HG02884 (cell line): ENCODE results near the gene IQCF6.
"Not testable (repeated sequence)": the region's sequence is repeated elsewhere in the genome, so short reads cannot be mapped to it uniquely, and the experiment has no call there.

Experiments
- ATAC-seq: cut with Tn5 transposase; IDR thresholded peaks from one replicate; pipeline ENCODE4 v1.9.1; 2021; ENCODE audit warnings: mild to moderate bottlenecking, moderate library complexity; ENCODE audit not compliant: unreplicated experiment

Gene IQCF6

DNA sequence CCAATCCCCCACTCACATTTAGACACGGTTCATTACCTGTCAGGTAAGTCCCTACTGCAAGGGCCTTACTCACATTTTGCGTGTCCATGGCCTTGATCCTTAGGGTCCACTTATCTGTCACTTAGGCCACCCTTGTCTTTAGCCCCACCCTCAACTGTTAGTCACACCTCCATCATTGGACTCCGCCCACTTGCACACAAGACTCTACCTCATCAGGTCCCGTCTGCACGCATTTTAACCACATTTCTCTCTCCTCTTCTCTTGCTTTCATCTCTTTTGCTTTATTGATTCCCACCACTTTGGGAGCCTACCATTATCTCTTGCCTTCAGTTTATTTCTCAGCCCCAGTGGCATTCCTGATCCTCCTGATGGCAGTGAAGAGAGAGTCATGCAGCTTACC, at the start of gene IQCF6:
TSS of gene IQCF6 (minus strand) at position 101 of the 400 bp plus-strand sequence. CDS start at position 88, 13 bp downstream.
- no peak for ATAC-seq

DNA sequence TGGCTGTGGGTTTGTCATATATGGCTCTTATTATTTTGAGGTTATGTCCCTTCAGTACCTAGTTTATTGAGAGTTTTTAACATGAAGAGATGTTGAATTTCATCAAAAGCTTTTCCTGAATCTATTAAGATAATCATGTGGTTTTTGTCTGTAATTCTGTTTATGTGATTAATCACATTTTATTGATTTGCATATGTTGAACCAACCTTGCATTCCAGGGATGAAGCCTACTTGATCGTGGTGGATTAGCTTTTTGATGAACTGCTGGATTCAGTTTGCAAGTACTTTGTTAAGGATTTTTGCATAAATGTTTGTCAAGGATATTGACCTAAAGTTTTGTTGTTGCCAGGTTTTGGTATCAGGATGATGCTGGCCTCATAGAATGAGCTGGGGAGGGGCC, 49.3 kb upstream of the IQCF6 start:
- no peak for ATAC-seq

DNA sequence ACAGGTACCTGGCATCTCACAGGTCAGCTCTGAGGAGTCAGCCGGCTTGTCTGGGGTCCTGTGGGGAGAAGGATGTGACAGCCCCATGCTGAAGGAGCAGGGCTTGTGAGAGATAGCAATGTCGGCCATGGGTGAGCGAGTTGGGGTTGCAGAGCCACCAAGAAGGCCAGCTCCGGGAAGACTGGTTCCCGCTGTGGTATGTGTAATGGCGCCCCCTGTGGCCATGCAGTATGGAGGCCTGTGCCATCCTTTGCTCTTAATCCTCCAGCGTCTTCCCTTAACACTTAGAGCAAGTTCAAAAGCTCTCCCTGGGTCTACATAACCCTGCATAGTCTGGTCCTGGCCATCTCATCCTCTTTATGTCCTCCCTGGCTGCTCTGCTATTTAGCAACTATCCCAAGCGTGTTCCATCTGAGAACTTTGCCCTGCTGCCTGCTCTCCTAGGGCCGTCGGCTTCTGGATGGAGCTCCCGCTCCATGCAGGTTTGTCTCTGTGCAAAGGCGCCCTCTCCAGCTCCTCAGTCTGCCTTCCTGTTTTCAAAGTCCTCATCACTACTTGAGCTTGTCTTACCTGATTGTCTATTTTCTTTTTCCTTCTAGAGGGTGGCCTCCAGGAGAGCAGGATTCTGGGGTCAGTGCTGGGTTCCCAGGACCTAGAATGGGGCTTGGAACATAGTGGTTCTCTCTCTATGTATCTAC, 40.8 kb upstream of the IQCF6 start:
- no peak for ATAC-seq

DNA sequence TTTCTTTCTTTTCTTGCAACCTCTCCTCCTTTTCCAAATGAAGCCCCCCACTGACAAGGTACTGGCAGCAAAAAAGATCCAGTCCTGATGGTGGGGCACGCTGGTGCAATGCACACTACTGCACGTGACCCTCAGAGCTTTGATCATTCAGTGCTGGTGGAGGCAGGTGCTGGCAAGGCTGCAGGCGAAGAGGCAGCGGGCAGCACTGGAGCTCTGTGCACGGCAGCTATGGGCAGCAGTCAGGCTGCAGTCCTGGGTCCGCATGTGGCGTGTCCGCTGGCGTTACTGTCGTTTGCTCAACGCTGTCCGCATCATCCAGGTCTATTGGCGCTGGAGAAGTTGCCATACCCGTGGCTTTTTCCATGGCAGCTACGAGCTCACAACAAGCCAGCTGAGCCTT, 40.1 kb upstream of the IQCF6 start:
- no peak for ATAC-seq

DNA sequence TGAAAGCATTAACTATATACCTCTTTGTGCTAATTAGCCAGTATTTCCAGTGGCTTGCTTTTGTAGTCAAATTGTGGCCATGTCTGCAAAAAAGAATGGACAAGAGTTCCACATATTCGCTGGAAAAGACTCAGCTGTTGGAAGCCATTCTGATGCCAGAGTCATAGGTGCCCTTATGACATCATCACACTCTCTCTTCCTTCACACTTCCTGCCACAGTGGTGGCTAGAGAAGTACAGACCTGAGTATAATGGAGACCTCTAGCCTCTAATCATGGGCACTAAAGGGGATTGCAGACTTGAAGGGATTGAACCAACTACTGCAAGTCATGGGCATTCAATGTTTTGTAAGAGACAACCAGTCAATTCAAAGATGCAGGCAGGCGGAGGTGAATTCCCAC, 38.3 kb upstream of the IQCF6 start:
- ATAC-seq = no peak

DNA sequence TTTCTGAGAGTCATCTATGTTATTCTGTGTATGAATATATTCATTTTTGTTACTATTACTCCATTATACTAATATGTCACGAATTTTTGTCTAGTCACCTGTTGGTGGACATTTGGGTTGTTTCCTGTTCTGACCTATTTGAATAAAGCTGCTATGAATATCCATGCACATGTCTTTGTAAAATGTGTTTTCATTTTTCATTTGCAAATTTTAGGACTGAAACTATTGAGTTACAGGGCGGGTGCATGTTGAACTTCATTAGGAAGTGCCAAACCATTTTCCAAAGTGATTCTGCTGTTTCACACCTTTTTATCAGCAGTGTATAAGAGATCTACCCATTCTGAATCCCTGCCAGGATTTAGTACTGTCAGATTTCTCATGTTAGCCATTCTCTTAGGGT, 37.7 kb upstream of the IQCF6 start:
- ATAC-seq = no peak

DNA sequence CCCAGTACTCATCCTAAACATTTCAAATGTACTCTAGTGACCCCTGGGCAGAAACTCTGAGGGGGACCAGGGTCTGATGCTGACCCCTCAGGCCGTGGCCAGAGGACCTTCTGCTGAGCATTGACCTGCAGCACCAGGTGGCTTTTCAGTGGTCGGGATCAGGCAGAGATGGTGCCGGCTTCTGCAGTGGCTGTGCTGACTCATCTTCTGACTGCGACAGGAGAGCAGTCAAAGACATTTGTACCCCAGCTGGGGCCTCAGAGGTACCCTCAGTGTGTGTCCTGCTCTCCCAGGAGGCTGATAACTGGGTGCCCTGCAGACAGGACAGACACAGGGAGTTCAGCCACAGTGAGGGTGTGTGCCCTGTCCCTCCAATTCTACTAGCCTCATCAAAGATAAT, 36.6 kb upstream of the IQCF6 start:
- no peak for ATAC-seq

DNA sequence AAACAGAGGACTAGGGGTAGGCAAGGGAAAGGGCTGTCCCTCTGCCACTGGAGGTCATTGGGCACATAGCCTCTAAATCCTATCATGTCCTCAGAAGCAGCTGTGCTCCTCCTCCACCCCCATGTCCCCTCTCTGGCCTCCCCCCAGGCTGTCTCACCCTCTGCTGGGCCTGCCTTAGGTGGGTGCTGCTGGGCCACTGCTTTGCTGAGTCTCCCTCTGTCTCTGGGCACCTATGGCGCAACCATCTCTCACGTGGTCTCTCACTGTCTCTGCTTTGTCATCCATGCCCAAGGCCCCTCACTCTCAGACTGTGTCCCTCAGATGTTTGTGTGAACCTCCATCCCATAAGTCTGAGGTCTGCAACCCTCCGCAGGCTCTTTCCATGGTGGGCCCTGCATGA, 35.0 kb upstream of the IQCF6 start:
- ATAC-seq = no peak

DNA sequence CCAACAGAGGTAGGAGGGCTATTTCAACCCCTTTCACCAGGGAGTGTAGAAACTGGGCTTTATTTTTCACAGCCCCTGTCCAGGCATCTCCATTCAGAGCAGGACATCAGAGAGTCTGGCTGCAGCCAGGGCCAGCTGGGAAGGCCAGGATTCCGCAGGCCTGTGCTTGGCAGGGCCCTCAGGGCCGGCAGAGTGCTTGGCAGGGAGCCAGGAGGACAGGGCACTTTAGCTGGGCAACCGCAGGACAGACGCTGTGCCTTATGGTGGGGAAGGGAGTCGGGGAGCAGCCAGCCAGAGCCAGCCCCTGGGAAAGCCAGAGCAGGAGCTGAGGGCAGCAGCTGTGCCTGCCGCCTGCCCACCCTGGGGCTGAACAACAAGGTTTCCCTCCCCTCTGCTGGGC, 34.5 kb upstream of the IQCF6 start:
- no peak for ATAC-seq

DNA sequence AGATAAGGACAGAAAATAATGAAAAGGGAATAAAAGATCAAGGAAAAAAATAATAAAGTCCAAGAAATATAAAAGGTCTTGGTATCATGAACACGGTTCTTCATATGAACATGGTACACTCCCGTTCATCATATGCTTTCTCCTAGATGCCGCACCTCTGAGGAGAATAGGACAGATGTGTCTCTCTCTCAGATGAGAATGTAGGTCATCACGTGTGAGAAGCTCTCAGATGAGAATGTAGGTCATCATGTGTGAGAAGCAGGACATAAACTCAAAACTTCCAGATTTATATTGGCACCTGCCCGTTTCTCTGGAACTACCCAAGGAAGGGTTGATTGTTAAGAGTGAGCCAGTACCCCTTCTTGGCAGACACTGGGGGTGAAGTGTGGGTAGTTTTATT, 29.9 kb upstream of the IQCF6 start:
- no peak for ATAC-seq

DNA sequence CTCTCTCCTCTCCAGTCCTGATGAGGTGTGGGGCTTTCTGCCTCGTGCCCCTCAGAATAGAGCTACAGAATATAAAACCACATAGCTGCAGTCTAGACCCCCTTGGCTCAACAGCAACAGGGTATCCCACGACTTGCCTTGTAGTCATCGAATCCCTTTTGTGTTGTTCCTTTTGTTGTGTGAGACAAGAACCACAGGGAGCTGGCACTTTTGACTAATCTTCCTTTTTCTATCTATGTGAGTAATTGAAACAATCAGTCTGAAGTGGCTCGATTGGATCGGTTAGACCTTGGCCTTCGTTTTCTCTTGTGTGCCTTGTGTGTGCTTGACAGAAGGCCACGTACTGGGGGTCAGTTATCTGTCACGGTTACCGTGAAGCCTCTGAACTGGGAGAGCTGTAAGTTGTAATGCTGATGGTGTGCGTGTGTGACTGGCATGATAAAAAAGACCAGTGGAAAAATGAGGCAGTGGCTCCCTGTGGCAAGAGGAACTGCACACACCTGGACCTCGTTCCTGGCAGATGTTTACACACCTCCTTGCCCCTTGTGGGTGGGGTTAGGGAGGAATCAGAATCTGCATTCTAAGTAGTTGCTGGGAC, 23.2 kb upstream of the IQCF6 start:
- ATAC-seq = no peak

DNA sequence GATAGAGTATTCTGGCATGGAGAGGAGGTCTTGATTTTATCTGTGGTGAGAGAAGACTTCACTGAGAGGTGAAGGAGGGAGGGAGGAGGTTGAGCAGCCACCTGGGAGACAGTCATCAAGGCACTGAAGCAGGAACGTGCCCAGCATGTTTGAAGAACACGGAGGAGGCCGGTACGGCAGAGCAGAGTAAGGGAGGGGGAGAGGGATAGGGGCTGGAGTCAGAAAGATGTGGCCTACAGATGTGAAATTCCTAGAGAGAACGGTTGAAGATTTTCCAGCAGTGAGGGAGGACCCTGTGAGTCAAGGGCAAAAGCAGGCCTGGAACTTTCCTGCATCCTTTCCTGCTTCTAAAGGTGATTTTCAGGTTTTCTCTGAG, 21.7 kb upstream of the IQCF6 start:
- no peak for ATAC-seq

DNA sequence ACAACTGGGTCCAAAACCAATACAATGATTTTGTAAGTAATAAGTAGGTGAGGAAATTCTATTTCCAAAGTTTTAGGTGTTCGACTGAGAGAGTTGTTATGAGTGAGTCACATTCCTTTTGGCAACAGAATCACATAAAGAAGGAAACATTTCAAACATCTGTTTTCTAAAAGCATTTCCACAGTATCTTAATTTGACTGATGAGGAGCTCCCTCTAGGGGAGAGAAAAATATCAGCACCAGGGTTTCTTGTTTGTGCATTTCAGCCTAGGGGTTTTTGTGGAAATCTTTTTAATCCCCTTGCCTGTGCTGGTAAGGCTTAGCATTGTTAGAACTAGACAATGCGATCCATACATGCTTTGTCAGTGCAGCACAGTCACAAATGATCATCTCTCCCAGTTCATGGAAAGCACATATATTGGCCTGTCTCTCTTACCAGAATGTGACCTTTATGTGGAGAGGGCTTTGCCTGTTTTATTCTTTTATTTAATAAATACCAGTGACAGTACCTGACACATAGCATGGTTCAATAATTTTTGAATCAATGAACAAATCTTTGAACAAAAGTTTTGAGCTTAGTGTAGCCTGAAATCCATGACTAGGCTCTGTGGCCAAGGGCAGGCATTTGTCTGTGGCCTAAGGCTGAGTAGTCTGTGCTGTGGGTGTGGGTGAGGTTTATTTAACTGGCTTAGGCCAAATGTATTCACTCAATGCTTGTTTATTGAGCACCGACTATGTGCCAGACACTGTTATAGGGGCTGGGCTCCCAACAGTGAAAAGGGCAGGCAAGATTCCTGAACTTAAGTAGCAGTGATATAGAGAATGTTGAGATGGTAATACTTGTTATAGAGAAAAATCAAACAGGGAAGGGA, 21.1 kb upstream of the IQCF6 start:
- no peak for ATAC-seq

DNA sequence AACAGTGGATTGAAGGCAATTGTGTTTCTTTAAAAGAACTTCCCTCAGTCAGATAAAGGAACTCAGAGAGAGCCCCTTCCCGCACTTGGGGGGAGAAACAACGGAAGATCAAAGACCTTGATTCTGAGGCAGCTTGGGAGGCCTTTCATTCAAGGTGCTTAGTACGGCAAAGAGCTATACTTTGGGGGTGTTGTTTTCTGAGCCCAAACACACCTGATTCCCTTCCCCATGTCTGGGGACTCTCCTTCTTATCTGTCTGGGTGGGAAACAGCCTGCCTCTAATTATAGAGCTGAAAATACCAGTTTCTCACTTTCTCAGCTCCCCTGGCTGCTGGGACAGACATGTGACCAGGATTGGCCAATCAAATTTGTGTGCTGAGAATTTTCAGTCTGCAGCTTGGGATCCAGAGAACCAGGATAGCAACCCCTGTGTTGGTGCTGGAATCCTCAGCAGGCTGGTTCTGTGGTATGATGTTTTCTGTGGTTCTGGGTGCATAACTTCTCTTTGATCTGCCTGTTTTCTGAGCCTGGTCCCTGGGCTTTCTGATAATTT, 19.4 kb upstream of the IQCF6 start:
- ATAC-seq = no peak

DNA sequence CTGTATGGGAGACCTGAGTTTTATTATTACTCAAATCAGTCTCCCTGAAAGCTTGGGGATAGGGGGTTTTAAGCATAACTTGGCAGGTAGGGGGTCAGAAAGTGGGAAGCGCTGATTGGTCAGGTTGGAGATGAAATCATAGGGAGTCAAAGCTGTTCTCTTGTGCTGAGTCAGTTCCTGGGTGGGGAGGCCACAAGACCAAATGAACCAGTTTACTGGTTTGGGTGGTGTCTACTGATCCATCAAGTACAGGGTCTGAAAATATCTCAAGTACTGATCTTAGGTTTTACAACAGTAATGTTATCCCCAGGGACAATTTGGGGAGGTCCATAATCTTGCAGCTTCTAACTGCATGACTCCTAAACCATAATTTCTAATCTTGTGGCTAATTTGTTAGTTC, 17.8 kb upstream of the IQCF6 start:
- ATAC-seq = no peak

DNA sequence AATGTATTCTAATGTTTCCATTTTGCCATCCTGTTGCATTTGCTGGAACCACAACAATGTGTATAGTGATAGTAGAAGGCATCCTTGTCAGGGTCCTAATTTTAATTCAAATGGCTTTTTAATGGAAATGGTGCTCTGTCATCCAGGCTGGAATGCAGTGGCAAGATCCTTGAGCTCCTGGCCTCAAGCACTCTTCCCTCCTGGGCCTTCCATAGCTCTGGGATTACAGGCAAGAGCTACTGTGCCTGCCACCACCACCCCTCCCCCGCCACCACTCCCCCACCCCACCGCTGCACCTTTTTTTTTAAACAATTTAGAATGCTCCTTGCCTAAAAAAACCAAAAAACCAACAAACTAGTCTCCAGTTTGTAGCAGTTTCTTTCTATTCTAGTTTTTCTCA, 15.2 kb upstream of the IQCF6 start:
- no peak for ATAC-seq

DNA sequence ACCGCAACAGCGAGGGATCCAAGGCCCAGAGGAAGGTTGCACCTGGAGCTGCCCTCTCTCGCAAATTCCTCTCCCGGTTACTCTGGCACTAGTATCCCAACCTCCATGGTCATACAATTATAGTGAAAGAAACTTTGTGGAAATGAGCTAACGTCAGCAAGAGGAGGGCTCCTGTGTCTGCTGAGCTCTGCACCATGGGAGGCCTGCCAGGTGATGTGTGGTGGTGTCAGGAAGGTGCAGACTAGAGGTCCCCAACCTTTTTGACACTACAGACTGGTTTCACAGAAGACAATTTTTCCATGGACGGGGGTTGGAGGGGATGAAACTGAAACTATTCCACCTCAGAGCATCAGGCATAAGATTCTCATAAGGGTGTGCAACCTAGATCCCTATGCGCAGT, 13.2 kb upstream of the IQCF6 start:
- ATAC-seq = no peak

DNA sequence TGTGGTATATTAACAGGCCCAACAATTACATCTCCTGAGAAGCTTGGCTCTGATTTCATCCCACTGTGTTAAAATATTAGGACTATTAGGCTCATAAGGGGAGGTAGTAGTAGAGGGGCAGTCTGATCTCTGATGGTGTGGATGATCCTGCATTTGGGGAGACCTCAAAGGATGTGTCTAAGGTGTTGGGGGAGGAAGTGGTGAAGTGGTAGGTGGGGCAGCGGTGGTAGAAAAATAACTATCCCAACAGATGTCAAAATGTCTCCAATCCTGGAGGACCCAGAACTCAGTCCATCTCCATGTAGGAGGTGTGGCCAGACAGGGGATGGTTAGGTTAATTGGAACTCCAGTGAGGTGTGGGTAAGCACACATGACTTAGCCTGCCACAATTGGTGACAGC, 10.4 kb upstream of the IQCF6 start:
- ATAC-seq = no peak

DNA sequence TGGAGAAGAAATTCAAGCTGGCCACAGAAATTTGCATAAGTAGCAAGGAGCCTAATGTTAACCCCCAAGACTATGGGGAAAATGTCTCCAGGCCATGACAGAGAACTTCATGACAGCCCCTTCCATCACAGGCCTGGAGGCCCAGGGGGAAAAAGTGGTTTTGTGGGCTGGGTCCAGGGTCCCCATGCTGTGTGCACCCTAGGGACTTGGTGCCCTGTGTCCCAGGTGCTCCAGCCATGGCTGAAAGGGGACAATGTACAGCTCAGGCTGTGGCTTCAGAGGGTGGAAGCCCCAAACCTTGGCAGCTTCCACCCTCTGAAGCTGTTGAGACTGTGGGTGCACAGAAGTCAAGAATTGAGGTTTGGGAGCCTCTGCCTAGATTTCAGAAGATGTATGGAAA, 8.5 kb upstream of the IQCF6 start:
- not testable (repeated sequence) for ATAC-seq

DNA sequence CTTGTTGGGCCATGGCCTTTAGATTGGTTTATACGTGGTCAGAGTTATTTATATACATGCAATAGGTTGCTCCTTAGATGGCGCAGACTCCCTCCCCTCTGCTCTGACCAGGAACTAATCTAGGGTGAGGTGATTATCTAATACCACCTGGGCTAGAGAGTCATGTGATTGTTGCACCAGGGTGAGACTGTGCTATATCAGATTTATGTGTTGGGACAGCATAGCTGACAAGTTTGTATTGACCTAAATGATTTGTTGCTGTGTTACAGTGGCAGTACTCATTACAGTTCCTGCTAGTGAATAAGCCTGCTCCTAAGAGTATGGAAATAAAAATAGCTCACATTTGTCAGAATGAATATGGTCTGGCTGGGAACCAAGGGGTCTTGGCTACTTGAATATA, 7.2 kb upstream of the IQCF6 start:
- no peak for ATAC-seq

DNA sequence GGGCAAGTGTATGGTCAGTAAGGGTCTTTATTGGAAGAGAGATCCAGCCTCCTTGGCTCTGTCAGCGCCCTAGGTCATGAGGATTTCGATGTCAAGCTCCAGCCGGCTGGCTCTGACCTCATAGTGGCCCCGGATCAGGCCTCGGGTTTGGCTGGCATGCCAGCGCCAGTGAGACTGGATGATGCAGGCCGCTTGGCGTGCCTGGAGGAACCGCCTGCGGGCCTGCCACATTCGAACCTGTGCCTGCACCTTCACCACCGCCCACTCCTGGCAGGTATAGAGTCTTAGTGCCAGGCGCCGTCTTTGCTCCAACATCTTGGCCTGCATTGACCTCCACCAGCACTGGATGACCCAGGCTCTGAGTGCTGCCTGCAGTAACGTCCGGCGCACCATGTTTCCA, 483 bp downstream of the IQCF6 start:
- ATAC-seq = no peak

DNA sequence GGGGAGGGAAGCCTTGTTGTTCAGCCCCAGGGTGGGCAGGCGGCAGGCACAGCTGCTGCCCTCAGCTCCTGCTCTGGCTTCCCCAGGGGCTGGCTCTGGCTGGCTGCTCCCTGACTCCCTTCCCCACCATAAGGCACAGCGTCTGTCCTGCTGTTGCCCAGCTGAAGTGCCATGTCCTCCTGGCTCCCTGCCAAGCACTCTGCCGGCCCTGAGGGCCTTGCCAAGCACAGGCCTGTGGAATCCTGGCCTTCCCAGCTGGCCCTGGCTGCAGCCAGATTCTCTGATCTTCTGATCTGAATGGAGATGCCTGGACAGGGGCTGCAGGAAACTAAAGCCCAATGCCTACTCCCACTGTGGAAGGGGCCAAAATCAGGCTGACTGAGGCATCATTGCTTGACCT, 1.1 kb downstream of the IQCF6 start:
- ATAC-seq = no peak
